H1 (cell line): Measurements from ENCODE around the gene MYH6. TPM values are rescaled to one million over a fixed set of nuclear protein-coding genes. Genes with fewer than 3 reads are reported as not detected.

ENCODE experiments used
- CTCF ChIA-PET: fragments of 300-600 bp; sonication (Branson Sonifier 250); formaldehyde crosslinking; loops from one replicate; lab custom pipeline; 2021; ENCODE audit not compliant: partially characterized antibody; lab: Charles Lee
- POLR2A ChIA-PET: fragments of 300-600 bp; sonication (Branson Sonifier 250); formaldehyde crosslinking; loops from one replicate; lab custom pipeline; 2021; ENCODE audit warnings: inconsistent platforms; ENCODE audit not compliant: partially characterized antibody; lab: Charles Lee
- DNase-seq, 2 experiments: peaks; one replicate each; pipeline versions ENCODE4 v3.0.0 to v3.0.0-alpha.2; 2010 to 2022; ENCODE audit warnings: low spot score in 2 of 2, low read depth in 1 of 2, mixed read lengths in 1 of 2
- FAIRE-seq: peaks from 2 replicates; lab custom pipeline; 2011; peaks lifted over from hg19 to GRCh38; lab: Jason Lieb, UNC
- H2AFZ ChIP-seq: 2 replicates; pipeline ENCODE4 v1.8.1; 2012; ENCODE audit warnings: low read length, inconsistent platforms
- H2AK5ac ChIP-seq: 2 replicates; pipeline ENCODE4 v1.6.1; 2013; ENCODE audit warnings: low read depth, low read length
- H2BK120ac ChIP-seq: replicated peaks from 2 replicates; pipeline ENCODE3; 2013; ENCODE audit warnings: low read depth, low read length, inconsistent platforms
- H2BK12ac ChIP-seq: 2 replicates; pipeline ENCODE4 v1.6.1; 2013; ENCODE audit warnings: low read depth, low read length
- H2BK15ac ChIP-seq: 2 replicates; pipeline ENCODE4 v1.6.1; 2013; ENCODE audit warnings: low read length
- H2BK20ac ChIP-seq: 2 replicates; pipeline ENCODE4 v1.6.1; 2013; ENCODE audit warnings: low read length
- H2BK5ac ChIP-seq: 2 replicates; pipeline ENCODE4 v1.6.1; 2013; ENCODE audit warnings: low read depth, low read length
- H3K14ac ChIP-seq: 2 replicates; pipeline ENCODE4 v1.6.1; 2013; ENCODE audit warnings: inconsistent platforms; ENCODE audit not compliant: insufficient read length
- H3K18ac ChIP-seq: 2 replicates; pipeline ENCODE4 v1.6.1; 2013; ENCODE audit warnings: low read length; ENCODE audit errors: extremely low read depth
- H3K23ac ChIP-seq: 2 replicates; pipeline ENCODE4 v1.6.1; 2013; ENCODE audit warnings: inconsistent platforms; ENCODE audit not compliant: insufficient read length
- H3K23me2 ChIP-seq: 2 replicates; pipeline ENCODE4 v1.6.1; 2013; ENCODE audit warnings: low read depth, low read length
- H3K27ac ChIP-seq: 2 replicates; pipeline ENCODE4 v1.6.1; 2011; ENCODE audit warnings: low read depth, low read length, inconsistent platforms
- H3K27me3 ChIP-seq, 4 experiments: replicated peaks in 1 of 4; 1 replicate in 1 of 4; 2 replicates in 3 of 4; pipeline versions ENCODE4 v1.6.1 to v1.8.1; 2011 to 2013; ENCODE audit warnings: low read length in 3 of 4, mild to moderate bottlenecking in 3 of 4, inconsistent platforms in 2 of 4, mixed read lengths in 2 of 4, moderate library complexity in 1 of 4; ENCODE audit not compliant: control insufficient read depth in 3 of 4, insufficient read depth in 3 of 4; ENCODE audit errors: extremely low read depth in 1 of 4
- H3K36me3 ChIP-seq, 4 experiments: 2 replicates each; pipeline versions ENCODE4 v1.6.1 to v1.8.1; 2011 to 2013; ENCODE audit warnings: mild to moderate bottlenecking in 4 of 4, low read length in 3 of 4, moderate library complexity in 2 of 4, control low read depth in 1 of 4, inconsistent platforms in 1 of 4; ENCODE audit not compliant: insufficient read depth in 4 of 4, control insufficient read depth in 2 of 4
- H3K4ac ChIP-seq: replicated peaks from 2 replicates; pipeline ENCODE3; 2013; ENCODE audit warnings: low read length, low read depth, mixed read lengths, inconsistent platforms; ENCODE audit not compliant: insufficient read length
- H3K4me1 ChIP-seq, 4 experiments: replicated peaks in 1 of 4; 1 replicate in 1 of 4; 2 replicates in 3 of 4; pipeline versions ENCODE4 v1.6.1 to v1.8.1; 2011 to 2013; ENCODE audit warnings: low read length in 3 of 4, inconsistent platforms in 2 of 4, mixed read lengths in 1 of 4; ENCODE audit not compliant: insufficient read depth in 4 of 4, control insufficient read depth in 3 of 4
- H3K4me2 ChIP-seq, 2 experiments: 2 replicates each; pipeline versions ENCODE4 v1.6.1 to v1.8.1; 2011 to 2013; ENCODE audit warnings: low read depth in 2 of 2, low read length in 2 of 2, control low read depth in 1 of 2, inconsistent platforms in 1 of 2, mild to moderate bottlenecking in 1 of 2; ENCODE audit not compliant: insufficient read depth in 1 of 2
- H3K4me3 ChIP-seq, 4 experiments: fragments of 200-600, 300-600 bp in 1 of 4; sonication (generic), shearing (Covaris generic), sonication (Bioruptor Twin) in 1 of 4; 2 replicates each; pipeline versions ENCODE4 v1.5.1 to v1.8.1; 2011 to 2016; ENCODE audit warnings: low read length in 4 of 4, low read depth in 3 of 4, control low read depth in 2 of 4, inconsistent platforms in 2 of 4, mild to moderate bottlenecking in 2 of 4, mixed read lengths in 1 of 4, moderate library complexity in 1 of 4; ENCODE audit not compliant: insufficient read depth in 2 of 4; ENCODE audit errors: extremely low read depth in 1 of 4
- H3K56ac ChIP-seq: replicated peaks from 2 replicates; pipeline ENCODE3; 2013; ENCODE audit warnings: low read depth, mild to moderate bottlenecking, mixed read lengths, low read length, inconsistent platforms; ENCODE audit not compliant: insufficient read length
- H3K79me1 ChIP-seq: 2 replicates; pipeline ENCODE4 v1.6.1; 2013; ENCODE audit warnings: low read depth, low read length, control low read depth
- H3K79me2 ChIP-seq, 2 experiments: 2 replicates each; pipeline versions ENCODE4 v1.6.1 to v1.8.1; 2012 to 2013; ENCODE audit warnings: low read length in 2 of 2, mild to moderate bottlenecking in 2 of 2, inconsistent platforms in 1 of 2; ENCODE audit not compliant: insufficient read depth in 2 of 2, control insufficient read depth in 1 of 2
- H3K9ac ChIP-seq, 4 experiments: replicated peaks in 1 of 4; 1 replicate in 1 of 4; 2 replicates in 3 of 4; pipeline versions ENCODE4 v1.6.1 to v1.8.1; 2011 to 2013; ENCODE audit warnings: low read depth in 3 of 4, low read length in 3 of 4, control low read depth in 2 of 4, mild to moderate bottlenecking in 2 of 4, moderate library complexity in 2 of 4, inconsistent platforms in 1 of 4; ENCODE audit errors: extremely low read depth in 1 of 4
- H3K9me3 ChIP-seq, 2 experiments: 2 replicates each; pipeline versions ENCODE4 v1.6.1 to v1.8.1; 2012 to 2013; ENCODE audit warnings: mild to moderate bottlenecking in 2 of 2, moderate library complexity in 2 of 2, control low read depth in 1 of 2, inconsistent platforms in 1 of 2, low read depth in 1 of 2, low read length in 1 of 2, mixed read lengths in 1 of 2; ENCODE audit not compliant: insufficient read depth in 2 of 2
- H4K20me1 ChIP-seq, 2 experiments: replicated peaks in 1 of 2; 2 replicates each; pipeline versions ENCODE3 to v1.8.1; 2011 to 2013; ENCODE audit warnings: inconsistent platforms in 2 of 2, low read length in 2 of 2, mild to moderate bottlenecking in 1 of 2; ENCODE audit not compliant: insufficient read depth in 2 of 2, control insufficient read depth in 1 of 2
- H4K5ac ChIP-seq: 2 replicates; pipeline ENCODE4 v1.6.1; 2013; ENCODE audit warnings: low read length, low read depth, mixed read lengths, inconsistent platforms; ENCODE audit not compliant: insufficient read length
- H4K8ac ChIP-seq: 2 replicates; pipeline ENCODE4 v1.8.0; 2013; ENCODE audit warnings: mild to moderate bottlenecking, moderate library complexity, low read length, inconsistent platforms; ENCODE audit not compliant: insufficient read depth; ENCODE audit errors: extremely low read depth
- H4K91ac ChIP-seq: replicated peaks from 2 replicates; pipeline ENCODE3; 2013; ENCODE audit warnings: low read length, mixed read lengths, inconsistent platforms; ENCODE audit not compliant: insufficient read length
- CHD1 ChIP-seq: IDR thresholded peaks from 2 replicates; pipeline ENCODE4 v1.6.1; 2012; ENCODE audit warnings: low read depth, low read length, improper control_type of control experiment
- SIRT6 ChIP-seq: IDR thresholded peaks from one replicate; pipeline ENCODE4 v1.7.1; 2012; ENCODE audit warnings: low read length, inconsistent platforms
- SRF ChIP-seq: IDR thresholded peaks from 2 replicates; pipeline ENCODE4 v1.6.1; 2011; ENCODE audit warnings: mild to moderate bottlenecking, low read depth, low read length, moderate library complexity
- SUZ12 ChIP-seq: fragments of 200-600 bp; sonication (generic); IDR thresholded peaks from 2 replicates; pipeline ENCODE4 v1.6.1; 2012; ENCODE audit warnings: mild to moderate bottlenecking, inconsistent platforms, low read length, moderate library complexity, mixed read lengths
- USF2 ChIP-seq: IDR thresholded peaks from 2 replicates; pipeline ENCODE4 v1.6.1; 2011; ENCODE audit warnings: low read length, improper control_type of control experiment
- WGBS, 2 experiments: shearing (Covaris generic) in 1 of 2; methylation state at CpG; one replicate each; pipeline versions ENCODE4 v1.1.6 to v1.1.7; 2013 to 2015; ENCODE audit warnings: low lambda C conversion rate in 2 of 2, mixed read lengths in 2 of 2, inconsistent platforms in 1 of 2, low coverage in 1 of 2, missing lambda C conversion rate in 1 of 2; ENCODE audit not compliant: insufficient replicate concordance in 2 of 2, insufficient coverage in 1 of 2, insufficient read length in 1 of 2; ENCODE audit errors: extremely low coverage in 1 of 2, missing lambda C conversion rate in 1 of 2; 5-methylcytosine and 5-hydroxymethylcytosine counted together
- polyA plus RNA-seq, 7 experiments: library from polyadenylated mRNA; depleted of rRNA in 3 of 7; stranded (reverse) in 5 of 7; unstranded in 2 of 7; fragments of >200 nt in 5 of 7; fragments of 200-250 nt in 2 of 7; gene quantifications; 1 replicate in 5 of 7; 2 replicates in 1 of 7; 4 replicates in 1 of 7; pipeline versions ENCODE4 v1.2.1 to v1.2.3, GENCODE V29; 2011 to 2013; ENCODE audit warnings: missing spikeins in 2 of 7, mixed read lengths in 2 of 7
- total RNA-seq: library from RNA; stranded (reverse); fragmentation: NEBNext Ultra II Directional; extraction: Animal tissue kit (Norgen Biotek cat#: 25700); gene quantifications from 2 replicates; pipeline ENCODE4 v1.2.1, GENCODE V29; 2021

The MYH6 gene
- total and polyA plus RNA-seq, 2 of the 8 experiments (the other 6 are each of a cell fraction or from before 2014, with no cell fraction given): 0.03 TPM; not detected in 1

- Histone ChIP-seq H4K8ac (no peak overlapping the region), H3K79me1 (no peaks in the 10 kb centered on the region), H4K91ac (no peak overlapping the region), H4K5ac (no peak overlapping the region), H3K4ac (no peak overlapping the region)
- no peak for FAIRE-seq
- WGBS, 2 experiments: 95% methylated on average over 4 of the region's 4 CpGs; no CpG with 5 or more reads in 1 of the 2 experiments
- POLR2A ChIA-PET: no interaction called here
- TF ChIP-seq CHD1 (no peak), SRF (no peak), SUZ12 (no peak), USF2 (no peak), SIRT6 (no peak)
- TF ChIP-seq, all 59 proteins: peak for 0
- Histone ChIP-seq H3K9me3 (no peaks in the 10 kb centered on the region), H3K4me2 (no peak overlapping the region), H2AK5ac (no peak overlapping the region), H3K23me2 (no peaks in the 10 kb centered on the region), H2BK5ac (no peak overlapping the region), H4K20me1 (peaks cover 0 to 2% of the 10 kb centered on the region in 2 experiments), H3K4me1 (no peaks in the 10 kb centered on the region), H3K14ac (no peak overlapping the region), H2BK12ac (no peak overlapping the region), H3K56ac (no peak overlapping the region), H3K36me3 (no peaks in the 10 kb centered on the region), H3K23ac (no peak overlapping the region), H3K4me3 (no peak overlapping the region), H3K27me3 (no peaks in the 10 kb centered on the region; a peak in 1 of 7 replicates), H3K79me2 (no peaks in the 10 kb centered on the region), H2AFZ (no peak overlapping the region), H3K18ac (no peak overlapping the region), H3K9ac (no peak overlapping the region), H3K27ac (no peak overlapping the region), H2BK15ac (no peak overlapping the region), H2BK20ac (no peak overlapping the region), H2BK120ac (no peak overlapping the region)
- CTCF ChIA-PET: interaction anchor here (1.8 kb wide), 1 partner anchor 12 kb away, joined by 4 read pairs; no protein-coding TSS in a partner anchor
- DNase-seq: no peak
Measured at GRCh38 chr14:23398348-23398747, 9.7 kb downstream of the MYH6 start.
